K562 (cell line): ENCODE data around the gene RTBDN. TPM values are rescaled to one million over a fixed set of nuclear protein-coding genes. Genes with fewer than 3 reads are reported as not detected.

ENCODE experiments used
- CEBPB ChIP-seq: fragments of 450-650 bp; IDR thresholded peaks from 2 replicates; pipeline ENCODE4 v1.6.1; 2016; ENCODE audit warnings: missing genetic modification characterization, missing compliant biosample characterization
- CHD4 ChIP-seq: fragments of 200-600 bp; sonication (generic); IDR thresholded peaks from 3 replicates; pipeline ENCODE4 v1.6.1; 2012; ENCODE audit warnings: low read depth, mild to moderate bottlenecking, mixed read lengths, low read length, inconsistent platforms; ENCODE audit not compliant: insufficient read depth, insufficient replicate concordance, poor library complexity, severe bottlenecking
- ELF1 ChIP-seq: fragments of 200-800 bp; sonication (Bioruptor generic); IDR thresholded peaks from 2 replicates; pipeline ENCODE4 v1.6.1; 2016; ENCODE audit warnings: missing genetic modification characterization, missing compliant biosample characterization
- FIP1L1 ChIP-seq: fragments of 200-400 bp; formaldehyde crosslinking; IDR thresholded peaks from 2 replicates; pipeline ENCODE4 v1.6.1; 2018; ENCODE audit warnings: mild to moderate bottlenecking, low read depth, low read length; ENCODE audit not compliant: poor library complexity, severe bottlenecking
- GABPA ChIP-seq: fragments of 200-800 bp; sonication (Bioruptor generic); conservative IDR thresholded peaks from 2 replicates; pipeline ENCODE4 v1.6.1; 2016; ENCODE audit warnings: low read depth, missing genetic modification characterization, missing compliant biosample characterization
- HLTF ChIP-seq: fragments of 450-650 bp; IDR thresholded peaks from 2 replicates; pipeline ENCODE4 v1.6.1; 2016
- HNRNPUL1 ChIP-seq: fragments of 200-400 bp; formaldehyde crosslinking; IDR thresholded peaks from 2 replicates; pipeline ENCODE4 v1.6.1; 2017; ENCODE audit warnings: low read length
- JUN ChIP-seq, 2 experiments: sonication (generic) in 1 of 2; formaldehyde crosslinking in 1 of 2; IDR thresholded peaks; 2 replicates each; pipeline versions ENCODE4 v1.6.1 to v1.8.0; 2012 to 2022; ENCODE audit warnings: borderline replicate concordance in 2 of 2, mild to moderate bottlenecking in 2 of 2, improper control_type of control experiment in 1 of 2, low read depth in 1 of 2, low read length in 1 of 2, missing genetic modification reagents in 1 of 2
- LARP7 ChIP-seq: fragments of 450-650 bp; IDR thresholded peaks from 2 replicates; pipeline ENCODE4 v1.6.1; 2016
- NBN ChIP-seq: fragments of 450-650 bp; IDR thresholded peaks from 2 replicates; pipeline ENCODE4 v1.6.1; 2016; ENCODE audit warnings: low read depth, mild to moderate bottlenecking
- NCOA1 ChIP-seq: fragments of 450-650 bp; IDR thresholded peaks from 2 replicates; pipeline ENCODE4 v1.6.1; 2016; ENCODE audit warnings: low read depth
- PHTF2 ChIP-seq: fragments of 250-450 bp; sonication (Bioruptor Pico); IDR thresholded peaks from 2 replicates; pipeline ENCODE4 v1.5.0; 2021; ENCODE audit warnings: mild to moderate bottlenecking
- RNF2 ChIP-seq: sonication (generic); IDR thresholded peaks from 2 replicates; pipeline ENCODE4 v1.6.1; 2016
- SMAD3 ChIP-seq: fragments of 450-650 bp; formaldehyde crosslinking; conservative IDR thresholded peaks from 2 replicates; pipeline ENCODE4 v1.4.0; 2020; ENCODE audit warnings: mild to moderate bottlenecking
- TAF15 ChIP-seq: fragments of 200-400 bp; formaldehyde crosslinking; IDR thresholded peaks from 2 replicates; pipeline ENCODE4 v1.6.1; 2017; ENCODE audit warnings: mild to moderate bottlenecking, low read depth, low read length, moderate library complexity
- TCF3 ChIP-seq: sonication (generic); formaldehyde crosslinking; IDR thresholded peaks from 2 replicates; pipeline ENCODE4 v1.4.0; 2020; ENCODE audit warnings: mild to moderate bottlenecking, missing genetic modification reagents
- TEAD4 ChIP-seq, 2 experiments: sonication (generic) in 1 of 2; formaldehyde crosslinking in 1 of 2; IDR thresholded peaks; 2 replicates each; pipeline versions ENCODE4 v1.6.1 to v1.8.0; 2012 to 2022; ENCODE audit warnings: borderline replicate concordance in 1 of 2, inconsistent platforms in 1 of 2, low read length in 1 of 2, mild to moderate bottlenecking in 1 of 2, missing genetic modification reagents in 1 of 2
- XRCC3 ChIP-seq: fragments of 450-650 bp; IDR thresholded peaks from 2 replicates; pipeline ENCODE4 v1.6.1; 2017; ENCODE audit warnings: mild to moderate bottlenecking, moderate library complexity
- ZBTB1 ChIP-seq: sonication (generic); formaldehyde crosslinking; IDR thresholded peaks from 2 replicates; pipeline ENCODE4 v1.8.1; 2023; ENCODE audit warnings: missing genetic modification reagents, low read depth, mild to moderate bottlenecking, borderline replicate concordance
- ZNF57 ChIP-seq: fragments of 450-650 bp; formaldehyde crosslinking; IDR thresholded peaks from 2 replicates; pipeline ENCODE4 v1.4.0; 2020; ENCODE audit warnings: mild to moderate bottlenecking, moderate library complexity
- polyA plus RNA-seq, 8 experiments: library from polyadenylated mRNA; depleted of rRNA in 4 of 8; stranded (reverse) in 5 of 8; unstranded in 3 of 8; fragments of >200 nt; fragmentation: Nextera tagmentation in 2 of 8; fragmentation: Illumina TruSeq in 1 of 8; extraction: Ambion mirVana in 2 of 8; extraction: Trizol in 1 of 8; gene quantifications; 2 replicates each; pipeline versions ENCODE4 v1.2.1 to v1.2.3, GENCODE V29; 2011 to 2014; ENCODE audit warnings: inconsistent platforms in 1 of 8, missing spikeins in 1 of 8
- total RNA-seq, 7 experiments: library from RNA; depleted of rRNA in 6 of 7; stranded (reverse); fragments of >200 nt in 6 of 7; fragmentation: Illumina TruSeq in 2 of 7; extraction: Trizol in 2 of 7; gene quantifications; 2 replicates each; pipeline versions ENCODE4 v1.2.1 to v1.2.3, GENCODE V29; 2011 to 2021; ENCODE audit warnings: low replicate concordance in 1 of 7
- TF ChIP-seq, protein P1 (sequence below): sonication (generic); formaldehyde crosslinking; IDR thresholded peaks from 2 replicates; pipeline ENCODE4 v1.8.0; 2023; ENCODE audit warnings: mild to moderate bottlenecking, missing genetic modification reagents
- TF ChIP-seq, protein P2 (sequence below): fragments of 450-650 bp; IDR thresholded peaks from 2 replicates; pipeline ENCODE4 v1.6.1; 2017; ENCODE audit warnings: mild to moderate bottlenecking, moderate library complexity
- TF ChIP-seq, protein P3 (sequence below): fragments of 250-450 bp; sonication (Bioruptor Pico); IDR thresholded peaks from 2 replicates; pipeline ENCODE4 v1.5.0; 2021; ENCODE audit warnings: mild to moderate bottlenecking, moderate library complexity

RTBDN gene
- total and polyA plus RNA-seq, 9 of the 15 experiments (the other 6 are each of a cell fraction or from before 2014, with no cell fraction given), result 0.20 to 2.3 (median 0.72) TPM; not detected in 1

DNA sequence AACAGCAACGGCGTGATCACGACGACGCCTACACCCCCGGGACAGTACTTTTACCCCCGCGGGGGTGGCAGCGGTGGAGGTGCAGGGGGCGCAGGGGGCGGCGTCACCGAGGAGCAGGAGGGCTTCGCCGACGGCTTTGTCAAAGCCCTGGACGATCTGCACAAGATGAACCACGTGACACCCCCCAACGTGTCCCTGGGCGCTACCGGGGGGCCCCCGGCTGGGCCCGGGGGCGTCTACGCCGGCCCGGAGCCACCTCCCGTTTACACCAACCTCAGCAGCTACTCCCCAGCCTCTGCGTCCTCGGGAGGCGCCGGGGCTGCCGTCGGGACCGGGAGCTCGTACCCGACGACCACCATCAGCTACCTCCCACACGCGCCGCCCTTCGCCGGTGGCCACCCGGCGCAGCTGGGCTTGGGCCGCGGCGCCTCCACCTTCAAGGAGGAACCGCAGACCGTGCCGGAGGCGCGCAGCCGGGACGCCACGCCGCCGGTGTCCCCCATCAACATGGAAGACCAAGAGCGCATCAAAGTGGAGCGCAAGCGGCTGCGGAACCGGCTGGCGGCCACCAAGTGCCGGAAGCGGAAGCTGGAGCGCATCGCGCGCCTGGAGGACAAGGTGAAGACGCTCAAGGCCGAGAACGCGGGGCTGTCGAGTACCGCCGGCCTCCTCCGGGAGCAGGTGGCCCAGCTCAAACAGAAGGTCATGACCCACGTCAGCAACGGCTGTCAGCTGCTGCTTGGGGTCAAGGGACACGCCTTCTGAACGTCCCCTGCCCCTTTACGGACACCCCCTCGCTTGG is 42.1 kb downstream of the RTBDN start (continued):
- TF ChIP-seq, protein P1, sequence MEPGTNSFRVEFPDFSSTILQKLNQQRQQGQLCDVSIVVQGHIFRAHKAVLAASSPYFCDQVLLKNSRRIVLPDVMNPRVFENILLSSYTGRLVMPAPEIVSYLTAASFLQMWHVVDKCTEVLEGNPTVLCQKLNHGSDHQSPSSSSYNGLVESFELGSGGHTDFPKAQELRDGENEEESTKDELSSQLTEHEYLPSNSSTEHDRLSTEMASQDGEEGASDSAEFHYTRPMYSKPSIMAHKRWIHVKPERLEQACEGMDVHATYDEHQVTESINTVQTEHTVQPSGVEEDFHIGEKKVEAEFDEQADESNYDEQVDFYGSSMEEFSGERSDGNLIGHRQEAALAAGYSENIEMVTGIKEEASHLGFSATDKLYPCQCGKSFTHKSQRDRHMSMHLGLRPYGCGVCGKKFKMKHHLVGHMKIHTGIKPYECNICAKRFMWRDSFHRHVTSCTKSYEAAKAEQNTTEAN (CRISPR knock-in tag), result no peak
- TF ChIP-seq LARP7 (0 out of 2 replicates have a peak, but pooled peaks have one; percentile 13), PHTF2 (CRISPR knock-in tag) (no peak), HLTF (no peak), NCOA1 (no peak), TAF15 (peak; percentile 82), FIP1L1 (peak; percentile 99), SMAD3 (CRISPR knock-in tag) (no peak), TEAD4 (IDR thresholded peaks at IDR 0.05; ENCODE audit: low read length) (no peak), TEAD4 (CRISPR knock-in tag; IDR thresholded peaks at IDR 0.05; ENCODE audit: borderline replicate concordance) (no peak), CHD4 (no peak), GABPA (tag) (peak; percentile 85), ELF1 (peak; percentile 79), RNF2 (peak; percentile 70; the same call in 1 of the 2 replicates), XRCC3 (no peak), JUN (IDR thresholded peaks at IDR 0.05; ENCODE audit: borderline replicate concordance, low read depth, low read length) (no peak), JUN (CRISPR knock-in tag; IDR thresholded peaks at IDR 0.05; ENCODE audit: borderline replicate concordance) (no peak), NBN (no peak), HNRNPUL1 (no peak), ZNF57 (CRISPR knock-in tag) (no peak), TCF3 (CRISPR knock-in tag) (peak; percentile 36), ZBTB1 (CRISPR knock-in tag) (no peak), CEBPB (tag) (no peak)
- TF ChIP-seq, protein P2, sequence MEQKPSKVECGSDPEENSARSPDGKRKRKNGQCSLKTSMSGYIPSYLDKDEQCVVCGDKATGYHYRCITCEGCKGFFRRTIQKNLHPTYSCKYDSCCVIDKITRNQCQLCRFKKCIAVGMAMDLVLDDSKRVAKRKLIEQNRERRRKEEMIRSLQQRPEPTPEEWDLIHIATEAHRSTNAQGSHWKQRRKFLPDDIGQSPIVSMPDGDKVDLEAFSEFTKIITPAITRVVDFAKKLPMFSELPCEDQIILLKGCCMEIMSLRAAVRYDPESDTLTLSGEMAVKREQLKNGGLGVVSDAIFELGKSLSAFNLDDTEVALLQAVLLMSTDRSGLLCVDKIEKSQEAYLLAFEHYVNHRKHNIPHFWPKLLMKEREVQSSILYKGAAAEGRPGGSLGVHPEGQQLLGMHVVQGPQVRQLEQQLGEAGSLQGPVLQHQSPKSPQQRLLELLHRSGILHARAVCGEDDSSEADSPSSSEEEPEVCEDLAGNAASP, result no peak
- TF ChIP-seq, protein P3, sequence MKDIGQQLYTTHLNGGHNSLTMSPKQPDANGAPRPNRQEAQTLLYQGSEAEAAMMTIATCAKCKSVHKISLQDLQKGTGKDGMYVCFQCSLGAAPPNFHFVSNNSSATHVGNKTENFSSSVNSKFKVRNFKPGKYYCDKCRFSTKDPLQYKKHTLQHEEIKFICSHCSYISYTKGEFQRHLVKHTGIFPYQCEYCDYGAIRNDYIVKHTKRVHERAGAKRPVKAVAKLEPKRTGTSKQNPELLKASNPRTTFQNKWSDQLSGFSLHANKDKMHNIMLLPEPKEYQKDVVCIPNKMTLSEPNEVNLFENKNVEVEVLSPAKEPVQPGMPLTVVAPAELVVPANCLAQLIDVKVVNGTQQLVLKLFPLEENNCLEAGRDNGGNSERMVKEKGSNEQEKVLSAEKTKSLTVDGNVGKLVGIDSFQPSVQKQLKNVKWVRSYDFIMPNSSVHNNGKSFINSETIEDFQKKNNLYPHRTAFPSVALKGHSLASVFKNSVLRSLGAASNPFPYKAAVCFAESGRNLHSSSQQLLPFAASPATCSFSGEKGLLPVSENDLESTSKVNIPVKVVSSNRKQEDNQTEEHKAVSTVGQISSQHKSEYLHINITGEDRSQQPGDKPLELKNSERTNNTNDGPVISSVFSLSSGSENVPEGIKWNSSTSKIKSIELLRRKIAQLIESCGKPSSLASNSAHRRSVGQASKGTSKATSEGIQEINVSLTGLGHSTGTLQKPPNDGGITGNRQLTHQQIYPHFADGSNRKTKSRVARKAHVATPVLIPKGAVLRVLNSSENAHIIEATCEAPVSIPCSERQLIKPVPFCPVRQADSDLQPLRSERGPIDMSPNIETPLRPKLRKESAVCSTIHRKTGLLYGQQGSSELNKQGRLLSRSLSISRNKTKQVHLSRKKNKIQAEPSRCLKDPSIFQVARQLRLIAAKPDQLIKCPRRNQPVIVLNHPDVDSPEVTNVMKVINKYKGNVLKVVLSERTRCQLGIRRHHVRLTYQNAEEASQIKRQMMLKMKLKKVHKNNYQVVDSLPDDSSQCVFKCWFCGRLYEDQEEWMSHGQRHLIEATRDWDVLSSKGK (CRISPR knock-in tag), result no peak
